HepG2 (cell line): Measurements from ENCODE around the gene ZNF554. TPM values are rescaled to one million over a fixed set of nuclear protein-coding genes. Genes with fewer than 3 reads are reported as not detected.

ENCODE experiments used
- BATF2 ChIP-seq: sonication (generic); formaldehyde crosslinking; IDR thresholded peaks from 2 replicates; pipeline ENCODE4 v1.8.0; 2022; ENCODE audit warnings: mild to moderate bottlenecking, missing genetic modification reagents, moderate library complexity
- CSRNP2 ChIP-seq: sonication (generic); formaldehyde crosslinking; conservative IDR thresholded peaks from 2 replicates; pipeline ENCODE4 v1.8.0; 2022; ENCODE audit warnings: low read depth, missing genetic modification reagents
- ETV5 ChIP-seq: IDR thresholded peaks from 2 replicates; pipeline ENCODE4 v1.6.1; 2018; ENCODE audit warnings: missing biosample characterization, missing genetic modification reagents, inconsistent platforms, borderline replicate concordance
- FOXA1 ChIP-seq, 2 experiments: fragments of 450-650 bp in 1 of 2; sonication (generic) in 1 of 2; formaldehyde crosslinking in 1 of 2; IDR thresholded peaks; 2 replicates each; pipeline versions ENCODE4 v1.4.0 to v1.6.1; 2016 to 2020; ENCODE audit warnings: missing genetic modification reagents in 1 of 2
- GATAD2A ChIP-seq: IDR thresholded peaks from 2 replicates; pipeline ENCODE4 v1.6.1; 2016
- HCFC1 ChIP-seq: fragments of 150-350 bp; IDR thresholded peaks from 2 replicates; pipeline ENCODE4 v1.6.1; 2014; ENCODE audit warnings: low read depth, low read length
- KDM3A ChIP-seq: IDR thresholded peaks from 2 replicates; pipeline ENCODE4 v1.6.1; 2018; ENCODE audit warnings: low read depth, missing compliant biosample characterization
- PRDM10 ChIP-seq: sonication (generic); formaldehyde crosslinking; IDR thresholded peaks from 2 replicates; pipeline ENCODE4 v1.4.0; 2020; ENCODE audit warnings: low read depth, missing genetic modification reagents
- RCOR2 ChIP-seq: IDR thresholded peaks from 2 replicates; pipeline ENCODE4 v1.6.1; 2016; ENCODE audit warnings: missing biosample characterization, missing genetic modification reagents
- U2AF2 ChIP-seq: fragments of 200-400 bp; formaldehyde crosslinking; IDR thresholded peaks from 2 replicates; pipeline ENCODE4 v1.6.1; 2017; ENCODE audit warnings: low read depth, mild to moderate bottlenecking, low read length
- ZEB1 ChIP-seq: IDR thresholded peaks from 2 replicates; pipeline ENCODE4 v1.6.1; 2012; ENCODE audit warnings: mild to moderate bottlenecking, low read depth, inconsistent platforms; ENCODE audit not compliant: insufficient replicate concordance
- ZGPAT ChIP-seq: IDR thresholded peaks from 2 replicates; pipeline ENCODE4 v1.6.1; 2016; ENCODE audit warnings: mild to moderate bottlenecking
- ZNF160 ChIP-seq: sonication (generic); formaldehyde crosslinking; IDR thresholded peaks from 2 replicates; pipeline ENCODE4 v1.8.0; 2022; ENCODE audit warnings: mild to moderate bottlenecking, inconsistent platforms, missing genetic modification reagents
- ZNF7 ChIP-seq: IDR thresholded peaks from 2 replicates; pipeline ENCODE4 v1.6.1; 2016; ENCODE audit warnings: missing biosample characterization, missing genetic modification reagents
- ZNF740 ChIP-seq: sonication (generic); formaldehyde crosslinking; IDR thresholded peaks from 2 replicates; pipeline ENCODE4 v1.4.0; 2020; ENCODE audit warnings: missing genetic modification reagents
- polyA plus RNA-seq, 8 experiments: library from polyadenylated mRNA; depleted of rRNA in 3 of 8; stranded (reverse) in 7 of 8; unstranded in 1 of 8; fragments of >200 nt; fragmentation: Illumina TruSeq in 4 of 8; extraction: Trizol in 4 of 8; gene quantifications; 2 replicates each; pipeline versions ENCODE4 v1.2.1 to v1.2.3, GENCODE V29; 2011 to 2016; ENCODE audit warnings: low read depth in 4 of 8, missing spikeins in 1 of 8, mixed read lengths in 1 of 8; ENCODE audit not compliant: insufficient read depth in 1 of 8
- total RNA-seq, 5 experiments: library from RNA; depleted of rRNA; stranded (reverse); fragments of >200 nt; fragmentation: Illumina TruSeq; extraction: Trizol; gene quantifications; 2 replicates each; pipeline ENCODE4 v1.2.3, GENCODE V29; 2016; ENCODE audit warnings: low read depth in 1 of 5
- TF ChIP-seq, protein P1 (sequence below): sonication (generic); formaldehyde crosslinking; IDR thresholded peaks from 2 replicates; pipeline ENCODE4 v1.4.0; 2020; ENCODE audit warnings: mild to moderate bottlenecking, missing genetic modification reagents

The ZNF554 gene
- total and polyA plus RNA-seq, 2 of the 13 experiments (the other 11 are each of a cell fraction or from before 2014, with no cell fraction given): 2.2 to 2.7 TPM

DNA sequence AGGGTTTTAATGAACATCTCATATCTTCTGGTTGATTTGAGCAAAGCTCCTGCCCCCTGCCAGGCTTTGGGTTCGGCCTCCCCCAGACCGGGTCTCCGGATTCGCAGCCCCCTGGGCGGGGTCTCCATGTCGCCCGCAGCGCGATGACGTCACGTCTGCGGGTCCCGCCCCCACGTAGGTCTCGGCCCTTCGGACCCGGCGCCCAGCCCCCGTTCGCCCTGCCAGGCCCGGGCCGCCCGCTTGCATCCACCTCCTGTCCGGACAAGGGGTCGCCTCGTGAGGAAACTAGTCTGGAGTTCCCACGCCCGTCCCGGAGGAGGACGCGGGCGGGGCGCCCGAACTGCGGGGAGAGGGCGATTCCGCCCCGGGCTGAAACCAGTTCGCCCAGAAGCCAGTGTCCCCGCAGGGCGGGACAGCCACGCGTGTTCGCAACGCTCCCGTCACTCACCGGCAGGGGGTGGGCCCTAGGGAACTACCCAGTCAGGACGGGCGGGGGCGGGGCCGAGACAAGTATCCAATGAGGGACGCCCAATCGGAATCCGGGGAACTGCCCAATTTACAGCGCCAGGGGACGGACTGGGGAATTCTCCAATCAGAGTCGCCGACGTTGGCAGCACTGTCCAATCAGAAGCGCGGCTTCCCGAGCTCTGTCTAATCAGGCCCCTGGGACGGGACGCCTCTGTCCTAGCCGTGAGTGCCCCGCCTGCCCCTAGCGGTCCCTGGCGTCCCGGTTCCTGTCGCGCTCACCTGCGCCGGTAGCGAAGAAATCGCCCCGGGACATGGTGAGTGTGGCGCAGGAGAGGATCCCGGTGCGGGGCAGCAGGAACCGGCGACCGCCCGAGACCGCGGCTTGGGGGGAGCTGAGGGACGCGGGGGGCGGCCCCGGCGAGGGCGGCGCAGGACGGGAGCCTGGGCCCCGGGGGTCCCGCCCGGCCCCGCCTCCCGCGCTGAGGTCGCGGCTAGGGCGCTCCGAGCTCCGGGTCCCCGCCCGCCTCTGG, 21.4 kb downstream of the ZNF554 start, which contains the start of gene ZNF555 (continued):
- TF ChIP-seq BATF2 (CRISPR knock-in tag): peak; percentile 65; the same call in 1 of the 2 replicates
- TF ChIP-seq ZNF7: no peak
- no peak for TF ChIP-seq ZEB1
- peak; percentile 51; the same call in 1 of the 2 replicates for TF ChIP-seq PRDM10 (CRISPR knock-in tag)
- no peak for TF ChIP-seq FOXA1 (IDR thresholded peaks at IDR 0.05)
- TF ChIP-seq FOXA1 (CRISPR knock-in tag; IDR thresholded peaks at IDR 0.05): no peak
- TF ChIP-seq, protein P1, sequence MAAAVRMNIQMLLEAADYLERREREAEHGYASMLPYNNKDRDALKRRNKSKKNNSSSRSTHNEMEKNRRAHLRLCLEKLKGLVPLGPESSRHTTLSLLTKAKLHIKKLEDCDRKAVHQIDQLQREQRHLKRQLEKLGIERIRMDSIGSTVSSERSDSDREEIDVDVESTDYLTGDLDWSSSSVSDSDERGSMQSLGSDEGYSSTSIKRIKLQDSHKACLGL (CRISPR knock-in tag): peak; percentile 85
- peak; percentile 95 for TF ChIP-seq ZGPAT (CRISPR knock-in tag)
- no peak for TF ChIP-seq U2AF2
- TF ChIP-seq HCFC1: 0 out of 2 replicates have a peak, but pooled peaks have one; percentile 8
- 0 out of 2 replicates have a peak, but pooled peaks have one; percentile 61 for TF ChIP-seq KDM3A (CRISPR knock-in tag)
- no peak for TF ChIP-seq CSRNP2 (CRISPR knock-in tag)
- peak; percentile 22; the same call in 1 of the 2 replicates for TF ChIP-seq ETV5 (CRISPR knock-in tag)
- 0 out of 2 replicates have a peak, but pooled peaks have one; percentile 25 for TF ChIP-seq RCOR2 (CRISPR knock-in tag)
- TF ChIP-seq ZNF740: no peak
- TF ChIP-seq ZNF160 (CRISPR knock-in tag): no peak
- peak; percentile 98 for TF ChIP-seq GATAD2A (CRISPR knock-in tag)
